ENCODE data around the gene WNT11. TPM values are rescaled to one million over a fixed set of nuclear protein-coding genes. Genes with fewer than 3 reads are reported as not detected.

WNT11 gene
- total and polyA plus RNA-seq, 12 donors: 5.1 to 12.0 (median 7.7) TPM

DNA sequence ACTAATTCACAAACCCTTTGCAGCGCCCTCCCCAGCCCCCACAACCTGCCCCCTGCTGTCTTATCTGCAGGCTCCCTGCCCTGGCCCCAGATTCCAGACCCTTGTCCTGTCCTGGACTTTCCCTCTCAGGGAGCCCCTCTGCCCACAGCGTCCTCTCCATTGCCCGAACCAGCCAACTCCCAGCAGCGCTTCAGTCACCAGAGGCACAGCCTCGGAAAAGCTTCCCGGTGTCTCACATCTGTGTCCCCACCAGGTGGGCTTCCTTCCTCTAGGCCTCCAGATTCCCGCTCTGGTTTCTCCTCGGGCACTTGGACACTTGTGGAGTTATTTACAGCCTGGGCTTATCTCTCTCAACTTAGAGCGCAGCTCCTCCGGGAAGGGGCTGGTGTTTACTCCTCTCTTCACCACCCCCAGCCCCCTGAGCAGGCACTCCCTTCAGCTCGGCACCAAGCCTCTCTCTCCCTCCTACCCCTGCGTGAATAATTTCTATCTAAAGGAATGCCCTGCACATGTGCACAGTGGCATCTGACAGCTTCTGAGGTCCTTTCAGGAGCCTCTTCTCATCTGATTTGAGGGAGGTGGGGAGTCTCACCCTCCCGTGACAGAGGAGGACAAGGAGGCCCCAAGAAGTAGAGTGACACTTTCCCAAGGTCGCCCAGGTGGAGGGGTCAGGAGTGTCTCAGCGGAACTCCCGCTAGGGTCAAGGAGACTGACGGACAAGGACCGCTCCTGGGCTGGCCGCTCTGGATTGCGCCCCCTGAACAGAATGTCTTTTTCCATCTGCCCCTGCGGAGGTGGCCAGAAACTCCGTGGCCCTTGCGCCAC, 838 bp downstream of the WNT11 start:
- no peaks in the 10 kb centered on the region for H3K9me3 ChIP-seq
- H3K4me1 ChIP-seq: peaks cover 2 to 51% (median 40%) of the 10 kb centered on the region in 9 donors
- H3K27me3 ChIP-seq: peaks cover 0 to 66% (median 0%) of the 10 kb centered on the region in 7 donors
- WGBS, 2 donors: 56 to 62% methylated on average over 23 of the region's 23 CpGs
- no peak overlapping the region for H3K27ac ChIP-seq
- no peaks in the 10 kb centered on the region for H3K36me3 ChIP-seq
- intact Hi-C loops (cut with DNase I): loop anchor here (2.0 to 10.0 kb wide), 11 partner anchors 29 to 479 kb away; partner anchors contain the start of genes EMSY (in 1 of the 10), GVQW3 (in 1 of the 10) and THAP12 (in 1 of the 10)
- DNase-seq (peak in 1 of 2 donors; percentile 11), ATAC-seq (no peak)
- peak overlapping the region in 8 of 10 donors; percentile 51 to 83 (median 70) for H3K4me3 ChIP-seq
- TF ChIP-seq, protein P1, sequence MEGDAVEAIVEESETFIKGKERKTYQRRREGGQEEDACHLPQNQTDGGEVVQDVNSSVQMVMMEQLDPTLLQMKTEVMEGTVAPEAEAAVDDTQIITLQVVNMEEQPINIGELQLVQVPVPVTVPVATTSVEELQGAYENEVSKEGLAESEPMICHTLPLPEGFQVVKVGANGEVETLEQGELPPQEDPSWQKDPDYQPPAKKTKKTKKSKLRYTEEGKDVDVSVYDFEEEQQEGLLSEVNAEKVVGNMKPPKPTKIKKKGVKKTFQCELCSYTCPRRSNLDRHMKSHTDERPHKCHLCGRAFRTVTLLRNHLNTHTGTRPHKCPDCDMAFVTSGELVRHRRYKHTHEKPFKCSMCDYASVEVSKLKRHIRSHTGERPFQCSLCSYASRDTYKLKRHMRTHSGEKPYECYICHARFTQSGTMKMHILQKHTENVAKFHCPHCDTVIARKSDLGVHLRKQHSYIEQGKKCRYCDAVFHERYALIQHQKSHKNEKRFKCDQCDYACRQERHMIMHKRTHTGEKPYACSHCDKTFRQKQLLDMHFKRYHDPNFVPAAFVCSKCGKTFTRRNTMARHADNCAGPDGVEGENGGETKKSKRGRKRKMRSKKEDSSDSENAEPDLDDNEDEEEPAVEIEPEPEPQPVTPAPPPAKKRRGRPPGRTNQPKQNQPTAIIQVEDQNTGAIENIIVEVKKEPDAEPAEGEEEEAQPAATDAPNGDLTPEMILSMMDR (IDR thresholded peaks at IDR 0.05): no peak

DNA sequence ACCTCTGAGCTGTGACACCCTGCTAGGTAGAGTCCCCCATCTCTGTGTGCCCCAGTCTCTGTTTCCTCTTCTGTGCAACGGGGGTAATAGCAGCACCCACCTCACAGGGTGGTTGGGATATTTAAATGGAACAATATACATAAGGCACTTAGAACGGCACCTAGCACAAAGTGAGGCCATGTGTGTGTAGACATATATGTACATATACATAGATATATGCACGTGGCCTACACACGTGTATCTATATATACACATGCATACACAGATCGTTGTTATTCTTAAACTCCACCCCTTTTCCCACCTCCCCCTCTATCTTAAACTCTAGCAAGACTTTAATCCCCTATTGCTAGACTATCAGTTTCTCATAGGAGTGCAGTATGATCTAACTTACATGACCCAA, 2.4 kb downstream of the WNT11 start:
- ATAC-seq (no peak), DNase-seq (no peak)
- WGBS, 2 donors: 81 to 89% methylated on average over 5 of the region's 5 CpGs
- TF ChIP-seq, protein P1 (IDR thresholded peaks at IDR 0.05): no peak
- H3K4me1 ChIP-seq: peaks cover 2 to 36% (median 31%) of the 10 kb centered on the region in 9 donors
- H3K27ac ChIP-seq: no peak overlapping the region
- peaks cover 0 to 2% (median 0%) of the 10 kb centered on the region in 9 donors for H3K36me3 ChIP-seq
- no peaks in the 10 kb centered on the region for H3K9me3 ChIP-seq
- intact Hi-C loops (cut with DNase I): loop anchor here in 2 of 10 donors (10.0 kb wide), 3 partner anchors 241 to 481 kb away; partner anchors contain the start of gene EMSY (in 1 of the 2)
- peaks cover 0 to 51% (median 0%) of the 10 kb centered on the region in 7 donors for H3K27me3 ChIP-seq
- no peak overlapping the region for H3K4me3 ChIP-seq

DNA sequence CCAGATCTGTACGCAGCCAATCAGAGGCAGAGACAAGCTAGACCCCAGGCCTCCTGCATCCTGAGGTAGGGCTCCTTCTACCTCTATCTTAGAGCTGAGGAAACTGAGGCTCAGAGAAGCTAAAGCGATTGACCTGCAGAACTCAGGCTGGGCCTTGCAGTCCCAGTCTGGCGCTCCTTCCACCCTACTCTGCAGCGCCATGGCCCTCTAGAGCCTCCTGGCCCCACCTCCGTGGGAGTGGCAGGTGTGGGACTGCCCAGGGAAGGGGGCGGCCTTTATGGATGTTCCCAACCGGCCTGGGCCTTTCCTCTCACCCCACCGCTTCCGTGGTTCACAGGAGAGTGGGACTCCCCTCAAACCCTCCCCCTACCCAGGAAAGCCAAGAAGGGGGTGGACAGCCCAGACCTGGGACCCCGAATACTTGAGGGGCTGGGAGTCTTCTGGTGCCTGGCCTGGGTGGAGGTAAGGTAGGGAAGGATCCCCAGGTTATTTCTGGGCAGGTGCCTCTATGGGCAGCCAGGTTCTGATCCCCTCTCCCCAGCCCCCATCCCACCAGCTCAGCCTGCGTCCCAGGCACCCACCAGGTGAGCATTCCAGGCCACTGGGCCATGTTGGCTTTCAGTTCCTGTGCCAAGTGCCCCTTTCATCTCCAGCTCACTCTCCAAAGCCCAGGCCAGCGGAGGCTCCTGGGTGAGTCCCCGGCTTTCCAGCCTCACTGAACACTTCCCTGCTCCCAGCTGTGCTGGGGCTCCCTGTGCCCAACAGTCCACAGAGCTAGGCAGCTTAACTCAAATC, 3.0 kb downstream of the WNT11 start:
- Histone ChIP-seq H3K27ac (no peak overlapping the region), H3K36me3 (peaks cover 0 to 2% (median 0%) of the 10 kb centered on the region in 9 donors), H3K4me3 (no peak overlapping the region), H3K27me3 (peaks cover 0 to 45% (median 0%) of the 10 kb centered on the region in 7 donors), H3K9me3 (no peaks in the 10 kb centered on the region), H3K4me1 (peaks cover 2 to 30% (median 26%) of the 10 kb centered on the region in 9 donors)
- ATAC-seq (no peak), DNase-seq (peak in 1 of 2 donors; percentile 4)
- TF ChIP-seq, protein P1 (IDR thresholded peaks at IDR 0.05): no peak
- 91 to 96% methylated on average over 12 to 13 of the region's 13 CpGs for WGBS, 2 donors
- intact Hi-C loops (cut with DNase I): loop anchor here in 2 of 10 donors (10.0 kb wide), 3 partner anchors 241 to 481 kb away; partner anchors contain the start of gene EMSY (in 1 of the 2)
